ENCODE data around the gene OSBPL7. TPM values are rescaled to one million over a fixed set of nuclear protein-coding genes. Genes with fewer than 3 reads are reported as not detected.
"Not testable (repeated sequence)": the region's sequence is repeated elsewhere in the genome, so short reads cannot be mapped to it uniquely, and the experiment has no call there.

OSBPL7 gene
- total RNA-seq, 1 donor from 2014 or later, result 8.4 TPM

DNA sequence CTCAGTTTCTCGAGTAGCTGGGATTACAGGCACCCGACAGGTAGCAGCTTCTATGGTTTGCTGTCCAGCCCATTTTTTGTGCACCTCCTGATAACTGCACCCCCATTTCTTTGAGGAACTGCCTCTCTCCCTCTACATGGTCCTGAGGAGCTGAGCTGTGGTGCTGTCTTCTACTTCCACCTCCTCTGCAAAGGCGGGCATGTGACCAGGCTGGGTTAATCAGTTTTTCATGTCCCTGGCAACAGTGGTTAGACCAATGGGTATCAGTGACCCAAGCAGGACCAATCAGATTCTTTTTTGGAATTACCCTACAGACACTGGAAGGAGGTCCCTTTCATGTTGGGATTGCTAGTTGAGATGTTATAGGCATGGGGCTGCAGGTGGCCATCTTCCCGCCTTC, 47.3 kb downstream of the OSBPL7 start:
- no peak overlapping the region for H3K4me3 ChIP-seq (ENCODE audit: low read depth, low read length)
- no peak for TF ChIP-seq CTCF (conservative IDR thresholded peaks at IDR 0.05; ENCODE audit: low read depth, low read length)
- DNase-seq (ENCODE audit: low read depth), result no peak

- not testable (repeated sequence) for H3K4me3 ChIP-seq (ENCODE audit: low read depth, low read length); DNase-seq (ENCODE audit: low read depth)
Measured at GRCh38 chr17:47773649-47774048, 47.9 kb downstream of the OSBPL7 start.

GRCh38 chr17:47763913-47764582, 57.5 kb downstream of the OSBPL7 start:
- TF ChIP-seq CTCF (conservative IDR thresholded peaks at IDR 0.05; ENCODE audit: low read depth, low read length), result no peak
- DNase-seq (ENCODE audit: low read depth), result no peak
- H3K4me3 ChIP-seq (ENCODE audit: low read depth, low read length), result no peak overlapping the region

DNA sequence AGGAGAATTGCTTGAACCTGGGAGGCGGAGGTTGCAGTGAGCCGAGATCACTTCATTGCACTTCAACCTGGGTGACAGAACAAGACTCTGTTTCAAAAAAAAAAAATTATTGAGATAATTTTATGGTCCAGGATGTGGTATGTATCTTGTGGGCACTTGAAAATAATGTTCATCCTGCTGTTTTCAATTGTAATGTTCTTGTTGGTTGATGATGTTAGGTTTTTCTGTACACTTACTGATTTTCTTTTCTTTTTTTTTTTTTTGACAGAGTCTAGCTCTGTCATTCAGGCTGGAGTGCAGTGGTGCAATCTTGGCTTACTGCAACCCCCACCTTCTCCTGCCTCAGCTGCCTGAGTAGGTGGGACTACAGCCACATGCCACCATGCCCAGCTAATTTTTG, 58.9 kb downstream of the OSBPL7 start:
- no peak for DNase-seq (ENCODE audit: low read depth)
- no peak overlapping the region for H3K4me3 ChIP-seq (ENCODE audit: low read depth, low read length)
- no peak for TF ChIP-seq CTCF (conservative IDR thresholded peaks at IDR 0.05; ENCODE audit: low read depth, low read length)

GRCh38 chr17:47760409-47761140, 61.0 kb downstream of the OSBPL7 start:
- DNase-seq (ENCODE audit: low read depth), result no peak
- no peak for TF ChIP-seq CTCF (conservative IDR thresholded peaks at IDR 0.05; ENCODE audit: low read depth, low read length)
- no peak overlapping the region for H3K4me3 ChIP-seq (ENCODE audit: low read depth, low read length)

DNA sequence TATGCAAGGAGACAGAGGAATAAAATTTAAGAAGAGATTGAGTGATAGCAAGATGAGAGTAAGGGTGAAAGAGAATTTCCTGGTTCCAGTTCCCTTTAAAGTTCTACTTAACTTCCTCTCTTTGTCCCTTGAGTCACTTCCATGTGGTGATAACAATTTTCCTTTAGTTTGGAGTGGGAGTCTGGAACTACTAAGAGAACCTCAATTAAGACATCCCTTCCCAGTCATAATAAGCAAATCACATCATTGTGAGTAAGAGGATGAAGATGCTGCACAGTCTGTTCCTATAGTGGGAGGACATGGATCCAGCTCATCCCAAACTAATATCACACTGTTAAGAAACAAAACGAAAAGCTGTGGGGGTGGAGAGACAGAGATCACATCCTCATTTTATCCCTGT, 64.2 kb downstream of the OSBPL7 start:
- TF ChIP-seq CTCF (conservative IDR thresholded peaks at IDR 0.05; ENCODE audit: low read depth, low read length), result no peak
- H3K4me3 ChIP-seq (ENCODE audit: low read depth, low read length), result no peak overlapping the region
- no peak for DNase-seq (ENCODE audit: low read depth)

Other genes starting within 250 kb of the OSBPL7 start
- 392 and 428 TPM in 2 replicates for gene KPNB1, start 171.9 kb downstream of the OSBPL7 start, total RNA-seq
- 1.3 and 4.2 TPM in 2 replicates for gene TBKBP1, start 127.6 kb downstream of the OSBPL7 start, total RNA-seq
- not detected in 2 replicates for gene TBX21, start 88.6 kb downstream of the OSBPL7 start, total RNA-seq
- gene MRPL10, start 9.7 kb upstream of the OSBPL7 start, total RNA-seq, result 40.6 and 51.3 TPM in 2 replicates
- not detected in 2 replicates for gene LRRC46, start 9.9 kb upstream of the OSBPL7 start, total RNA-seq
- gene SCRN2, start 19.5 kb upstream of the OSBPL7 start, total RNA-seq, result 21.2 and 24.5 TPM in 2 replicates
- gene SP6, start 29.4 kb upstream of the OSBPL7 start, total RNA-seq, result 1.8 and 2.0 TPM in 2 replicates
- 2.1 and 5.4 TPM in 2 replicates for gene SP2, start 74.4 kb upstream of the OSBPL7 start, total RNA-seq
- gene PNPO, start 119.8 kb upstream of the OSBPL7 start, total RNA-seq, result 39.5 and 47.6 TPM in 2 replicates
- 3.5 and 3.8 TPM in 2 replicates for gene PRR15L, start 136.1 kb upstream of the OSBPL7 start, total RNA-seq
- gene CDK5RAP3, start 149.3 kb upstream of the OSBPL7 start, total RNA-seq, result 71.0 and 111 TPM in 2 replicates
- gene COPZ2, start 216.0 kb upstream of the OSBPL7 start, total RNA-seq, result 2.6 and 8.0 TPM in 2 replicates
- 69.1 and 79.6 TPM in 2 replicates for gene NFE2L1, start 226.6 kb upstream of the OSBPL7 start, total RNA-seq

Measured in epithelial cell of proximal tubule (primary cell).